ENCODE results near the gene PLEKHN1.

- TF ChIP-seq CTCF (IDR thresholded peaks at IDR 0.05) (no peak), POLR2A (IDR thresholded peaks at IDR 0.05) (no peak), EP300 (IDR thresholded peaks at IDR 0.05; ENCODE audit: low read depth) (no peak), POLR2AphosphoS5 (IDR thresholded peaks at IDR 0.05) (no peak)
These were observed 38.5 kb upstream of the PLEKHN1 start for GRCh38 chr1:927748-928147.

Data from transverse colon (tissue), 4 donors.